LHCN-M2 (cell line): ENCODE data around the gene SELENOS. TPM values are rescaled to one million over a fixed set of nuclear protein-coding genes. Genes with fewer than 3 reads are reported as not detected.

Experiments
- DNase-seq: peaks from one replicate; pipeline ENCODE4 v3.0.0-alpha.2; 2012; ENCODE audit warnings: low read depth
- total RNA-seq: library from RNA; depleted of rRNA; stranded (reverse); fragments of >200 nt; gene quantifications from 2 replicates; pipeline ENCODE4 v1.2.3, GENCODE V29; 2014

SELENOS gene
- total RNA-seq, 1 experiment from 2014 or later: 73.5 TPM

DNA sequence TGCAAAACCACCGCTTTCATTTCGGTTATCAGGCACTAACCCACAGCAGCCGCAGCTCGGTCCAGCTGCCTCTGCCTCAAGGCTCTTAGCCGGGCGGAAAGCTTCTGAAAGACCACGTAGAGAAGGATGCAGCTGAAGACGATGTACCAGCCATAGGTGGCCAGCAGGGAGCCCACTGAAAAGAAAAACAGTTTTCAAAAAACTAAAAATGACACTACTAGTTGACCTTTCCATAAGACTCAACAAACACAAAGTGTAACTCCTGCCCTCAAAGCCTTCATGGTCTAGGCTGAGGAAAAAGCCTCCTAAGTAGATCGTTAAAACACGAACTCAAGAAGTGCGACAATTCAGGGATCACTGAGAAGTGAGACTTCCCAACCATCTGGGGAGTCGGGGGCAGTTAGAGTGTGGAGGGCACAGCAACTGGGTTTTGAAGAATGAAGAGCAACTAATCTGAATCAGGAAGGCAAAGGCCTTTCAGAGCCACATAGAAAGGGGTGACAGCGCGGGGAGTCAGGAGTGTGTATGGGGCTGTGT, 716 bp downstream of the SELENOS start:
- peak; percentile 36 for DNase-seq

DNA sequence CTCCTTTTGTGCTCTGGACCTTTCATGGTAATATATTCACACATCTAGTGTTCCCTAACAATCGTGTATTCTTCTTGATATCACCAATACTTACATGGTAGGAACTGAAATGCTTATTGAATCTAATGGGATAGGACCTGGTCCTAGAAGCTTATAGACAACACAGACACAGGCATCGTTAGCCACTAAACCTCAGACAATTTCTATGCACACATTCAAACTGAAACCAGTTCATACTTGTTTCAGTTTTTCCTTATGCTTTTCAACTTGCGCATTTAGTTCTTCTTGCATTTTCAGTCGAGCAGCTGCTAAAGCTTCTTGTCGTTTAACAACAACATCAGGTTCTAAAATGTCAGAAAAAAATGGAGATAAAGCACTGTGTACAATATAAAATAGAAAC, 2.3 kb downstream of the SELENOS start:
- DNase-seq: no peak

DNA sequence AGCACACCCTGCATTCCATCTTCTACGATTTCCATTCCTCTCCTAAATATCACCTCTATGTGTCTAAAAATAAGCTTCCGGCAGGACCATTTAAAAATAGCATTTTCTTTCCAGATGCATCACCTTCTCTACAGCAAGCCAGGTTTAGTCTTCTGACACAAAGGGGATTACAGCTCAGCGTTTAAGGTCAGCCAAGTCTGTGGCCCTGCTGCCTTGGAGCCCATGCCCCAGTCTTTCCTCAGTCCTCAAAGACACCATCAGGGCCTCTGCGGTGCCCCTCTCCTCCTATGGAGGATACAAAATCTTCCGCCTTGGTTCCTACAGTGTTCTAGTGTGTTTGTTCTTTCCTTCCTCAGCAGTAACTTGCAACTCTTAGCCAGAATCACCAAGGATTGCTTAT, 3.8 kb downstream of the SELENOS start:
- DNase-seq: no peak

DNA sequence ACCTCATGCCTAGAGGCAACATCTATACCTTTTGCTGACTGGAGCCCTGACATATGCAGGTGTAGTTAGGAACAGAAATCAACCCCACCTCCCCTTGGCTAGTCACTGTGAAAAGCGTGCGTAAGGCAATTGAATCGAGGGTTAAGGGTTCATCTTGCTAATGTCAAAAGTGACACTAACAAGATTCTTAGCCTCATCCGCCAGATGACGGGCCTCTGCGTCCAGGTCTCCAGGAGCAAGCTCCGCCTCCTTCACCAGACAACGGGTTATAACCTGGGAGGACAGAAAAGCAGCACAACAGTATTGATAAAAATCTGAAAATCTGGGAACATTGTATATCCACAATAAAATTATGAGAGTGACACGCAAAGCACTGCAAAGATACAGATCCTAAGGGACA, 4.7 kb downstream of the SELENOS start:
- no peak for DNase-seq

DNA sequence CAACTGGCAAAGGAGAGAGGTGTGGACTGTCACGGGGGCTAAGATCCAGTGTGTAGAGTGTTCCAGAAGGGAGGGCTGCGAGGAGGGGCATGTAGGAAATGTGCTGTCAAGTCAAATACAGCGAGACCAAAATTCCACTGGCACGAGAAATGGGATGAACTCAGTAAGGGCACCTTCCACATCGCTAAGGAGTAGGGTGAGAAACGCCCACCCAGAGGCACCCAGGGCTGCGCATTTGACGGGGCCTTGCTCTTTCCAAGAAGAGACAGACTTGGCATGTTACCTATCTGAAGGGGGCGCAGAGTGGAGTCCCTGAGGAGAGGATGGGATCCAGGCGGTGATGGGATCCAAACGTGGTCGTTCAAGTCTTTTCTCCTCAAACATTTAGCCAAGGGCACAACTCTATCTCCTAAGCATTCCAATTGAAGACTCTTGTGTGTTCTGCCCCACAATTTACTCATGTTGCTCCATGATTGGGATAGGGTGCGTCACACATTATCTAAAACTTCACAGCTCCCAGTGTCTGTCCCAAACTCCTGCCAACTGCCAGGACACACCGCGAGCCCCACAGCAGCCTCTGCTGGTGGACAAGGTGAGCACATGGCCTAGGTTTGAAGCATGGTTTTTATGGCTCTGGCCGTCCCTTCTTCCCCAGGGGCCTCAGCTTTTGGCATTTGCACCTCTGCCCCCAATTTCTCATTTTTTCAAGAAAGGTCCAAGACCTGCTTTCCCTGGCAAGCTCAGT, 7.6 kb downstream of the SELENOS start:
- no peak for DNase-seq

DNA sequence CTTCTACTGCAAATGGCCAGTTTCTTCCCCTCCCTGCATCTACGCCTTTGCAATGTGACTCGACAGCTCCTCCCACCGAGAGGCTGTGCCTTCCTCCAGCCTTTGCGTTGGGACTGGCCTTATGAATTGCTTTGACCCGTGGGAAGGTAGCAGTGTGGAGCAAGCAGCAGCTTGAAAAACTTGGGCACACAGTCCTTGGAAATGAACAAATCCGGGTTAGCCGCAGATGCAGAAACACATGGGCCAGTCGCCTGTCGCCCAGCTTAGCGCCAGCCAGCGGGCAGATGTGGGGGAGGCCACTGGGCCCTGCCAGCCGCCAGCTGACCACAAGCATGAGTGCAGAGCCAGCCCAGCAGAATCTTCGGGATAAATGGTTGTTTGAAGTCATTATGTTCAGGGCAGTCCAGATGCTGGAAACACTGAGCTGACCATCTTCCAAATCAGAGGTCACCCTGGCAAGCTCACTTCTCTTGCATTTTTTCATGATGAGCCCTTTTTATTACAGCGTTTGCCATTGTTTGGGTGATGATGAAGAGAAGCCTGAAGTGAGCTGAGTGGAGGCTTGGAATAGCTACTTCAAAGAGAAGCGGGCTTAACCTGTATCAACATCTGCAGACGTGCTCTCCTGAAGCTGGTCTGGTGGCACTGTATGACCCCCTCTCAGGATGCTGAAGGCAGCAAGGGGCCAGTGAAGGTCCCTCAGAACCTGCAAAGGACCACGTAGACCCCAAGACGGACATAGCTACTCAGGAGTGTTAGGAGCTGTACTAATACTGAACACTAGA, 9.8 kb downstream of the SELENOS start:
- DNase-seq: peak; percentile 86

DNA sequence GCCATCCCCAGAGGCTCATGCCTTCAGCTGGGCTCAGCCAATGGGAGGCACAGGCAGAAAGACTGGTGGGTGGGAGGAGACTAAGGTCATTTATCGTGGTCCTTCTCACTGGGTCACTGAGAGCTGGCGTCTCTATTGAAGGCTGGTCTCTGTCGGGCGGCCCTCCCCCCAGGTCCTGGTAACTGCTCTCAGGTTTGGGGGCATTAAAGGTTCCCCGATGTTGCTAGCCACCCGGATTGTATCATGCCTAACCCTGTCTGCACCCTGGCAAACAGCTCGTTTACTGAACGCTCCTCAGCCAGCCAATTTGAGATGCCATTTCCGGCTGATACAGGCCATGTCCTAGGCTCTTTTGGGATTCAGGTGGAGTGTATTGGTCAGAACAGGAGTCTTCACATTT, 10.5 kb downstream of the SELENOS start:
- no peak for DNase-seq

DNA sequence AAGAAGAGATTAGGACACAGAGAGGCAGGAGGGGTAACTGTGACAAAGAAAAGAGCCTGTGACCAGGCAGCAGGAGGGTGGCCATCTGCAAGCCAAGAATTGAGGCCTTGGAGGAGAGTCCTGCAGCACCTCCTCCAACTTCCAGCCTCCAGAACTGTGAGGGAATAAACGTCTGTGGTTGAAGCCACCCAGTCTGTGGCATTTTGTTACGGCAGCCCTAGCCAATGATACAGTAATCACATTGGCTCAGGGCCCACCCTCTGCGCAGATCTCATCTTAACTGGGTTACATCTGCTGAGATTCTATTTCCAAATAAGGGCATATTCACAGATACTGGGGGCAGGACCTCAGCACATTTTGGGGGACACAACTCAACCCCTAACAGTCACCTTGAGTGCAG, 11.3 kb downstream of the SELENOS start:
- no peak for DNase-seq

DNA sequence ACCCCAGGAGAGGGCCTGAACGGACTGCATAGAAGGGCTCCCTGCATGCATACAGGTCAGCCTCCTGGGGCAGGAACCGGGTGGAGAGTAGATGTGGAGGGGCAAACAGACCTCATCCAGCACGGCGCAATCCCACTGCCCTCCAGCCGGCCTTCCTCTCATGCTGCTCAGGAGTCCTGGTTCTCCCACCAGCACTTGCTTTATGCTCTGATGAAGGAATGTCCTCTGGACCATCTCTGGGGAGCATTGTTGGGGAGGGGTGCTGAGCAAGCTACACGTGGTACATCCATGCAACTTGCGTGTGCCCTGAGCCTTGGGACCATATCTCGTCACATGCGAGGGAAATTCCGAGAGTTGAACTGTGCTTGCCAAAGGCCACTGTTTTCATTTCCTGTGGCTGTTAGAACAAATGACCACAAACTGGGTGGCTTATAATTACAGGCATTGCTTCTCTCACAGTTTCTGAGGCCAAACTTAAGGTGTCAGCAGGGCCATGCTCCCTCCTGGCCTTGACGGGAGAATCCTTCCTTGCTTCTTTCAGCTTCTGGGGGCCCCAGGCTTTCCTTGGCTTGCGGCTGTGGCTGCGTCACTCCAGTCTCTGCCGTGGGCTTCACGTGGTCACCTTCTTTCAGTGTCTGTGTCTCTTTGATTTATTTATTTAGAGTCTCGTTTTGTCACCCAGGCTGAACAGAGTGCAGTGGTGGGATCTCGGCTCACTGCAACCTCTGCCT, 12.2 kb downstream of the SELENOS start:
- DNase-seq: no peak

DNA sequence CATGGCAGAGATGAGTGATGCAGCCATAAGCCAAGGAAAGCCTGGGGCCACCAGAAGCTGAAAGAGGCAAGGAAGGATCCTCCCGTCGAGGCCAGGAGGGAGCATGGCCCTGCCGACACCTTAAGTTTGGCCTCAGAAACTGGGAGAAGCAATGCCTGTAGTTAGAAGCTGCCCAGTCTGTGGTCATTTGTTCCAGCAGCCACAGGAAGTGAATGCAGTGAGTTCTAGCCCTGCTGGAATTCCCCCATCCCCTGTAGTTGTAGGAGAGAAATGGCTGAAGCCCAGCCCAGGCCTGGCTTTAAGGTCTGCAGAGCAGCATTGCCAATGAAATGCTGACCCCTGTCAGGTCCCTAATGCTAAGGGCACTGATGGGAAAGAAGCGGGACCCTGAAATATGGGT, 13.3 kb downstream of the SELENOS start:
- no peak for DNase-seq

DNA sequence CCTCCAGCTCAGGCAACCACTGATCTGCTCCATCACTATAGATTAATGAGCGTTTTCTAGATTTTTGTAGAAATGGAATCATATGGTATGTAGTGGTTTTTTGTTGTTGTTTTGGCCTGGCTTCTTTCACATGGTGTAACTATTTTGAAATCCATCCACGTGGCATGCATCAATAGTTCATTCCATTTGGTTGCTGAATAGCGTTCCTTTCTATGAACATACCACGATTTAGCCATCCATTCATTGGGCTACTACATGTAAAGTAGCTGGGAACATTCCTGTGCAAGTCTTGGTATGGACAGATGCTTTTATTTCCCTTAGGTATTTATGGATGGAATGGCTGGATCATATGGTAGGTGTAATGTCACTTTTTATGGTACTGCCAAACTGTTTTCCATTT, 14.7 kb downstream of the SELENOS start:
- no peak for DNase-seq

DNA sequence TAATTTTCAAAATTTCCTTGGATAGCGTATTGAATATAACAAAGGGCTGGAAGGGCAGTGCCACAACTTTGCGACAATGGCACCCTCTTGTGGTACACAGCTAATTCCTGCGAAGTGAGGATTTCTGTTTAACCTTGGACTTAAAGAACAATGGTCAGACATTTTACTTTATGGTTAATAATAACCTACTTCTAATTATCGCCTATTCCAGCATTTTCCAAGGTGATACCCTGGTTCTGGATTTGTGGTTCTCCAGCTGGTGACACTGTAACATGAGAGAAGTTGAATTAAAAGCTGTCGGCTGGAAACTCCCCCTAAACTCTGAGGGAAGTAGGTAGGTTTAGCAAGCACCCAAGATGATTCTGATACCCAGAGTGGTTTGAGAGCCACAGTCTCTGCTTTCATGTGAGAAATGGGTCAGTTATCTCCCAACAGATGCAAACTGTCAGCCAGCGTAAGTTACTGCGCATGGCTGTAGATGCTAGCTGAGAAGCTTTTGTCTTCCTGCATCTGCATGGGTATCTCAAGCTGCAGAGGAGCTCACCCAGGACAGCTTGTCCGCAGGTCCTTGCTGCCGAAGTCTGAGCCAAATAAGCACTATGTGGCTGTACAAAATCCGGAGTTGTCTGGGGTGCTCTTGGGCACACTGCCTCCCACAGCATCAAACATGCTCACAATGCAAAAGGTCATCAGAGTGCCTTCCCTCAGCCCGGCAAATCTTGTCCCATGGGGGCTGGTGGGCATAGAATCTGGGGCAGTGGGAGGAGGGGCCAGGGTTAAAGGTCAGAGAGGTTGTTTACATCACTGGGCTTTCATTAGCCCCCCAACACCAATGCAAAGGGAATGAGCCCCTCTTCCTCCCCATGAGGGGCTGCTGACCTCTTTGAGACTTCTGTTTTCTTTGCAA, 18.8 kb downstream of the SELENOS start:
- DNase-seq: peak; percentile 60

DNA sequence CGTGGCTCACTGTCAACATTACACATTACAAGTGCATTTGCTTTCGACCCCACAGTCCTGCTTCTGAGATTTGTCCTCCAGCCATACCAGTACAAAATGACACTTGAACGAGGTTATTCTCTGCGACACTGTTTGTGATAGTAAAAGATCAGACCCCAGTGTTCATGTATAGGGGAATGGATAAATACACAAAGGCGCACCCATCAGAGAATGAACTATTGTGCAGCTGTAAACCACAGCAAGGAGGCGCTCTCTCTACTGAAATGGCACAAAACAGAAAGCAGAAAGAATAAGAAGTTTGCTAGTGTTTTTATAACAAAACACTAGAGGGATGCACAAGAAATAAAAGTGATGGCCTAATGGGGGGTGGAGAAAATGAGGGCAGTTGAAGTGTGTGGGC, 20.5 kb downstream of the SELENOS start:
- DNase-seq: peak; percentile 36

DNA sequence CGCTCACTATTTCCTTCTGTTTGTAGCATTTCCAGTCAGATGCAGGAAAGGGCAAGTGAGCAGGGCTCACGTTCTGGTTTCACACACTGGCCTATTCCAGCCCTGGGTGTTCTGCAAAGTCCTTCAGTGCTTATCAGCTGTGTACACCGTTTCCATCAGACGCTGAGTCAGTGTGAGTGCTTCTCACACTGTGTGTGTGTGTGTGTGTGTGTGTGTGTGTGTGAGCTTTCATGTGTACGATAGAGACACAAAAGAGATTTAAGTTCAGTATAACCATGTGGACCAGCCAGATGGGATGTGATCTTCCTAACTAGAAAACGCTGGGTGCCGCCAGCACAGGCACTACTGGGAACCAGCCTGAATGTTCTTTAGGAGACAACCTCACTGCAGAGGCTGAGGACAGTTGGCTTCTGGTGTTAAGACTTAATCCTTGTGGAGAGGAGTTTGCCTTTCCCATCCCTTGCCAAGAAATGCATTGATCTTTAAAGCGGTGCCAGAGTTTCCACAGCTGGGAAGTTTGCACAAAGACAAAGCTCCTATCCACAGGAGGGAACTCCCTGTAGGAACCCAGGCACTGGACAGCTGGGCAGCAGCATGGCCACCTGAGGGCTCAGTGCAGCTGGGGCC, 21.6 kb downstream of the SELENOS start:
- DNase-seq: no peak

DNA sequence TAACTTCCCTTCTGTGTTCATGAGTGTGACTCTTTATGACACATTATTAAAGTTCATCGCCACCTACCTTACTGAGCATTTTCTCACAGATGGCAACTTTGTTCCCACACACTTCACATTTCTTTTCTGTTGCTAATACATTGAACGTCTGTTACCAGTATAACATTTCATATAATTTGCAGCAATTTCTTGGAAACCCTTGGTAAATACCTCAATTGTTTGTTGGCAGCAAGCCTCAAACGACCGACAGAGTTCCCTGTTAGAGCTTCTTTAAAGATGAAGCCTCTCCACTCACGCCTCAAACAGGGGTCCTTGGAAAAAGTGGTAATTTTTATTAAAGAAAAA, 22.3 kb downstream of the SELENOS start:
- no peak for DNase-seq

DNA sequence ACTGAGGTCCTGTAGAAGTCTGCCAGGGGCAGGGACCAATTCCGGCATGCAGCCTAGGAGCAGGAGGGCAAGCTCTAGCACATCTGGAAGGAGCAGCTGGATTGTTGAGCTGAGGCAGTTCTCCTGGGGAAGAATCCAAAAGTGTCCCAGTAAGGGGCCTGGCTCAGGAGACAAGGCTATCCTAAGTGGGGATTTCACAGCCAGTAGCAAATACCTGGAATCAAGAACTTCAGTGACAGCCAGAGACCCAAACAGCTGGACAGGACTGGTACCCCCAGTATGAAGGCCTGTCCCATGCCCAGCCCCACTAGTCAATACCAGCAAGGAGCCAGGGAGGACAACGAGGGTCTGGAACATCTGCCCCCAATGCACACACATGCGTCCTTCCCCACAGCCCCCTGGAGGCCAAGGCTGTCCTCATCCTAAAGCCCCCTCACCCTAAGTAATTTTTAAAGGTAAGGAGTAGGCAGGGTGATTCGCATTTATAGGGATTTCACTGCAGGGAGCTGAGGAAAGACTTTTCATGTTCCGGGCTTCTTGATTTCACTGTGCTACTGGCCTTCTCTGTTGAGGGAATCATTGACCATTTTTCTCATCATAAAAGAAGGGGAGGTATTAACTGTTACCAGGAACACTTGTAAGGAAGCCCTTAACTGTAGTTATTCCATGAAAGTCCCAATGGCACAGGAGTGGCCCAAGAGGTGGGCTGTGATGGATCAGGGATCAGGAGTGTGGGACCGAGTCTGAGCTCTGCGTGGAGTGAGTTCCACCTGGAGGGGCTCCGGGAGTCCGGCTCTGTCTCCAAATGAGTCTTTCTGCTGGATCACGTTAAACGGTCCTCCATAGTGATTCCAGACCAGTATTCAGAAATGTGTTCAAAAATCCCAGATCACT, 22.9 kb downstream of the SELENOS start:
- no peak for DNase-seq

DNA sequence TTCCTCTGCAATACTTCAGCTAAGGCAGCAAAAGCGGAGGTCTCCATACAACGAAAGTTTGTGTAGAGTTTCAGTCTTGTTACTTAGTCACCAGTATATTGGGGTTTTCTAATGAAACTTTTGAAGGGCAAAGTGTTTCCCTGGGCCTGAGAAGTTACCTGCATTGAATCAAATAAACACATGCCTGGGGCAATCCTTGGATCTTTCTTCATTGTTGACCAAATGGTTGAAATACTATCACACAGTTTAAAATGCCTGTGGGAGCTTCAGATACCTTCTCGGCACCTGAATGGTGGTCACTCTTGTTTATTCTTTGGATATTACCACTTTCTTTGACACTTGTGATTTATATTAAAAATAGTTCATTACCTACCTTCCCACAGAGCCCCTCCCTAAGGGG, 24.4 kb downstream of the SELENOS start:
- no peak for DNase-seq

DNA sequence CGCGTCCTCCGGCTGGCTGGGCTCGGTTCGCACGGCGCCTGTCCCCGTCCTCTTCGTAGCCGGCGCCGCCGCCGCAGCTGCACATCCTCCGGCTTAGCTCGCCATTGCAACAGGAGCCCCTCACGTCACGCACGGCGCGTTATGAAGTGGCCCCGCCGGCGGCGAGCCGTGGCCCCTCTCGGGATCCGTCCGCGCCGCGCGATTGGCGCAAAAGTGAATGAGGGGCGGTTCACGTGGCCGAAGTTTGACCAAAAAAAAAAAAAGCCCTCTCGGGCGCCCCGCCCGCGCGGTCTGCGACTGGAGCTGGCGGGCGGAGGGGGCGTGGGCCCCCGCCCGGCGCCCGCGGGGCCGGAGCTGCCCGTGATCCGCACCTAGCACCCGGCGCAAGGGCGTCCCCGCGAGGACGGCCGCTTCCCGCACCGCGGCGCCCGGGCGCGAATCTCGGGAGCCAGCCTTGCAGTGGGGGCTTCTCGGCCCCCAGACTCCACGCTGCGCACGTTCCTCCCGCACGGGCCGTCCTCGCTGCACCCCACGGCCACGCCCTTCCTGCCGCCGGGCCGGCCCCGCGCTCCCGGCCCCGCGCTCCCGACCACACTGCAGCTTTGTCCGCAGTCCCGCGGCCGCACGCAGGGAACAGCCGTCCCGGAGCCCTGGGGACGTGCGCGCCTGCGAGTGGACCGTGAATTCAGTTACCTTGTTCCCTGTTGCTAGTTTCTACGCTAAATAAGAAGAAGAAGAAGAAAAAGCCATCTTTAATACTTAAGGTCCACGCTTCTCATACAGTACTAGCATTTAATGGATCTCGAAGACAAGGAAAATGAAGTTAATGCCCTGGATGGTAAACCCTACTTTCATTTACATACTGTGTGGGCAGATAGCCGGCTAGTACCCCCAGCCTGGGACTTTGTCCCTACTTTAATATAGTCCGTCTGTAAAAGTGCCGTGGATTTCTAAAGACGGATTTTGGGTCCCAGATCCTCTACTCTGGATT, 25.2 kb downstream of the SELENOS start, which contains the start of gene CHSY1:
Gene CHSY1 (minus strand): TSS at position 219 of the 991 bp plus-strand sequence. CDS start 592 bp downstream, outside the sequence.
- DNase-seq: peak; percentile 91
